ENCODE results near the gene PKMYT1.

Gene PKMYT1

DNA sequence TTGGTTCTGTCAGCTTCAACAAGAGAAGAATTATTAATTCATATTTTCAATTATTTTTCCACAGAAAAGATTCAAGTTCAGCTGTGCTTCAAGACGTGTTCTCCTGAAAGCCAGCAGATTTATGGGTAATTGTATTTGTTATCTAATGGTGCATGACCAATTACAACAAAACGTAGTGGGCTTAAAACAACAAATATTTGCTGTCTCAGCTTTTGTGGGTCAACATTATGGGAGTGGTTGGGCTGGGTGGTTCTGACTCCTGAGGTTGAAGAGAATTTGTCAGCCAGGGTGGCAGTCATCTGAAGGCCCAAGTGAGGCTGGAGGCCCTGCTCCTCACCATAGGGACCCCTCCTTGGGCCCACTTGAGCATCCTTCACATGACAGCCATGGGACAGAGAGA, 40.3 kb downstream of the PKMYT1 start:
- H3K79me2 ChIP-seq (ENCODE audit: insufficient read depth, low read length): no peaks in the 10 kb centered on the region
- no peaks in the 10 kb centered on the region for H4K20me1 ChIP-seq (ENCODE audit: insufficient read depth, low read length)
- no peaks in the 10 kb centered on the region for H3K27me3 ChIP-seq (ENCODE audit: insufficient read depth, low read length, poor library complexity)
- no peaks in the 10 kb centered on the region for H3K4me1 ChIP-seq (ENCODE audit: insufficient read depth, low read length)
- no peak overlapping the region for H3K9ac ChIP-seq (ENCODE audit: low read depth, low read length)
- no peak overlapping the region for H3K4me2 ChIP-seq (ENCODE audit: insufficient read depth, low read length)
- no peaks in the 10 kb centered on the region for H3K9me3 ChIP-seq (ENCODE audit: insufficient read depth, low read length, severe bottlenecking)
- ATAC-seq (ENCODE audit: insufficient read depth, low read depth) (no peak), DNase-seq (no peak)
- H3K36me3 ChIP-seq (ENCODE audit: insufficient read depth, low read length): peaks cover 62% of the 10 kb centered on the region
- H2AFZ ChIP-seq (ENCODE audit: low read depth, low read length): no peak overlapping the region
- H3K27ac ChIP-seq (ENCODE audit: low read length): no peak overlapping the region
- TF ChIP-seq CTCF (IDR thresholded peaks at IDR 0.05; ENCODE audit: borderline replicate concordance, extremely low read depth, low read length, poor library complexity, severe bottlenecking): no peak
- no peak for TF ChIP-seq EZH2 (IDR thresholded peaks at IDR 0.05; ENCODE audit: borderline replicate concordance, low read depth, low read length, severe bottlenecking)
- no peak overlapping the region for H3K4me3 ChIP-seq (ENCODE audit: low read depth in 1 of 2, low read length in 2 of 2)

DNA sequence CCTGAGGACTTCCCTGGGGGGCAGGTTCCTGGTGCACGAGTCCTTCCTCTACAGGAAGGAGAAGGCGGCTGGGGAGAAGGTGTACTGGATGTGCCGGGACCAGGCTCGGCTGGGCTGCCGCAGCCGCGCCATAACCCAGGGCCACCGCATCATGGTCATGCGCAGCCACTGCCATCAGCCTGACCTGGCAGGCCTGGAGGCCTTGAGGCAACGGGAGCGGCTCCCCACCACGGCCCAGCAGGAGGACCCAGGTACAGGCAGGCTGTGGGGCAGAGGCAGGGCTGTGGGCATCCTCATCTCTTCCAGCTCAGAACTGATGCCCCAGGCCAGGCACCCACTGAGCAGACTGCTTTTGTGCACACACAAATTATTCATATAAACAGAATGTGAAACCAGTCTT, 42.0 kb downstream of the PKMYT1 start:
- no peak for ATAC-seq (ENCODE audit: insufficient read depth, low read depth)
- TF ChIP-seq CTCF (IDR thresholded peaks at IDR 0.05; ENCODE audit: borderline replicate concordance, extremely low read depth, low read length, poor library complexity, severe bottlenecking) (no peak), EZH2 (IDR thresholded peaks at IDR 0.05; ENCODE audit: borderline replicate concordance, low read depth, low read length, severe bottlenecking) (no peak)
- DNase-seq: no peak
- no peaks in the 10 kb centered on the region for H3K27me3 ChIP-seq (ENCODE audit: insufficient read depth, low read length, poor library complexity)
- no peak overlapping the region for H3K4me3 ChIP-seq (ENCODE audit: low read depth in 1 of 2, low read length in 2 of 2)
- H4K20me1 ChIP-seq (ENCODE audit: insufficient read depth, low read length): no peaks in the 10 kb centered on the region
- H2AFZ ChIP-seq (ENCODE audit: low read depth, low read length): no peak overlapping the region
- H3K36me3 ChIP-seq (ENCODE audit: insufficient read depth, low read length): peaks cover 77% of the 10 kb centered on the region
- H3K9ac ChIP-seq (ENCODE audit: low read depth, low read length): no peak overlapping the region
- H3K4me1 ChIP-seq (ENCODE audit: insufficient read depth, low read length): no peaks in the 10 kb centered on the region
- H3K79me2 ChIP-seq (ENCODE audit: insufficient read depth, low read length): no peaks in the 10 kb centered on the region
- H3K9me3 ChIP-seq (ENCODE audit: insufficient read depth, low read length, severe bottlenecking): no peaks in the 10 kb centered on the region
- H3K27ac ChIP-seq (ENCODE audit: low read length): no peak overlapping the region
- no peak overlapping the region for H3K4me2 ChIP-seq (ENCODE audit: insufficient read depth, low read length)

DNA sequence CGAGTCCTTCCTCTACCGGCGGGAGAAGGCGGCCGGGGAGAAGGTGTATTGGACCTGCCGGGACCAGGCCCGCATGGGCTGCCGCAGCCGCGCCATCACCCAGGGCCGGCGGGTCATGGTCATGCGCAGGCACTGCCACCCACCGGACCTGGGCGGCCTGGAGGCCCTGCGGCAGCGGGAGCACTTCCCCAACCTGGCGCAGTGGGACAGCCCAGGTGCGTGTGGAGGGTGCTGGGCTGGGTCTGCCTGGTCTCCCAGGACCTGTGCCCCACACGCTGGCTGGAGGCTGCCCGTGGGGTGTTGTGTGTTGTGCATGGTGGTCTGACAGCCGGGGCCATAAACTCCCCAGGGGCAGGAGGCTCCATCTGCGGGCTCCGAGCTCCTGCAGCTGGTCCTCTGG, 43.1 kb downstream of the PKMYT1 start:
- Histone ChIP-seq H4K20me1 (ENCODE audit: insufficient read depth, low read length) (no peaks in the 10 kb centered on the region; the same call in 1 of the 2 replicates), H3K4me3 (ENCODE audit: low read depth in 1 of 2, low read length in 2 of 2) (no peak overlapping the region), H3K27me3 (ENCODE audit: insufficient read depth, low read length, poor library complexity) (no peaks in the 10 kb centered on the region), H3K27ac (ENCODE audit: low read length) (no peak overlapping the region), H3K4me1 (ENCODE audit: insufficient read depth, low read length) (no peaks in the 10 kb centered on the region), H3K9me3 (ENCODE audit: insufficient read depth, low read length, severe bottlenecking) (no peaks in the 10 kb centered on the region), H3K36me3 (ENCODE audit: insufficient read depth, low read length) (peaks cover 78% of the 10 kb centered on the region), H2AFZ (ENCODE audit: low read depth, low read length) (no peak overlapping the region), H3K79me2 (ENCODE audit: insufficient read depth, low read length) (no peaks in the 10 kb centered on the region), H3K9ac (ENCODE audit: low read depth, low read length) (no peak overlapping the region), H3K4me2 (ENCODE audit: insufficient read depth, low read length) (no peak overlapping the region)
- ATAC-seq (ENCODE audit: insufficient read depth, low read depth) (no peak), DNase-seq (no peak)
- TF ChIP-seq CTCF (IDR thresholded peaks at IDR 0.05; ENCODE audit: borderline replicate concordance, extremely low read depth, low read length, poor library complexity, severe bottlenecking) (no peak), EZH2 (IDR thresholded peaks at IDR 0.05; ENCODE audit: borderline replicate concordance, low read depth, low read length, severe bottlenecking) (no peak)

All from DND-41 (cell line).